Coronary artery (tissue), 2 donors: ENCODE data around the gene TMEM255B.

Experiments used
- DNase-seq: peaks from one replicate; pipeline ENCODE4 v3.0.0-alpha.2; 2017; ENCODE audit warnings: low spot score
- H3K27ac ChIP-seq, 2 donors: fragments of 200-600 bp; sonication (generic); one replicate each; pipeline ENCODE4 v1.5.1; 2016 to 2019
- H3K4me3 ChIP-seq: fragments of 200-600 bp; sonication (generic); 2 replicates; pipeline ENCODE4 v1.5.1; 2016; ENCODE audit warnings: mild to moderate bottlenecking, moderate library complexity
- TF ChIP-seq, protein P1 (sequence below): fragments of 200-600 bp; sonication (generic); IDR thresholded peaks from one replicate; pipeline ENCODE4 v1.5.1; 2019; ENCODE audit warnings: antibody characterized with exemption

Gene TMEM255B

DNA sequence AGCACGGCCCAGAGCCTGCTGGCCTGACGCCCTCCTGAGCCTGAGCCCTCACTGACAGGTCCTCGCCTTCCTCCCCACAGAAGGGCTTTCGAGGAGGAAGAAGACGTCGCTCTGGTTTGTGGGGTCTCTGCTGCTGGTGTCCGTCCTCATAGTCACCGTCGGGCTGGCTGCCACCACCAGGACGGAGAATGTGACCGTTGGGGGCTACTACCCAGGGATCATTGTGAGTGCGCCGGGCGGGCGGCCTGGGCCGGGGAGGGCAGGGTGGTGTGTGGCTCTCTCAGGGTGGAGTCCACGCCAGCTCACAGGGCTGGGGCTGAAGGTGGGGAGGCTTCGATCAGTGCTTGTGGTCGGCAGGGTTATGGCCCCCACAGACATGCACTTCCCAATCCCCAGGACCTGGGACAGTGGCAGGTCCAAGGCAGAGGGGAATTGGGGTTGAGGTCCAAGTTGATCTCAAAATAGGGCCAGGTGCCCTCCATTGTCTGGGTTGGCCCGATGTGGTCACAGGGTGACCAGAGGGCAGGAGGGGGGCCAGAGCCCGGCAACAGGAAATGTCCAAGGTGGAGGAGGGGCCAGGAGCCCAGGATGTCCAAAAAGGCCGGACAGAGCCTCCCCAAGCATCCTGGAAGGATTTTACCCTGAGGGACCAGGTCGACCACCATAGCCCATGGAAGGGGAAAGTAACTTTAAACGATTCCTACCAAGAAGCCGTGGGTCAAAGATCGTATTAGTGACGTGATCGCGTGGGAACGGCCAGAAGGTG is 7.2 kb downstream of the TMEM255B start:
- Histone ChIP-seq H3K27ac (no peak overlapping the region), H3K4me3 (no peak overlapping the region)
- TF ChIP-seq, protein P1, sequence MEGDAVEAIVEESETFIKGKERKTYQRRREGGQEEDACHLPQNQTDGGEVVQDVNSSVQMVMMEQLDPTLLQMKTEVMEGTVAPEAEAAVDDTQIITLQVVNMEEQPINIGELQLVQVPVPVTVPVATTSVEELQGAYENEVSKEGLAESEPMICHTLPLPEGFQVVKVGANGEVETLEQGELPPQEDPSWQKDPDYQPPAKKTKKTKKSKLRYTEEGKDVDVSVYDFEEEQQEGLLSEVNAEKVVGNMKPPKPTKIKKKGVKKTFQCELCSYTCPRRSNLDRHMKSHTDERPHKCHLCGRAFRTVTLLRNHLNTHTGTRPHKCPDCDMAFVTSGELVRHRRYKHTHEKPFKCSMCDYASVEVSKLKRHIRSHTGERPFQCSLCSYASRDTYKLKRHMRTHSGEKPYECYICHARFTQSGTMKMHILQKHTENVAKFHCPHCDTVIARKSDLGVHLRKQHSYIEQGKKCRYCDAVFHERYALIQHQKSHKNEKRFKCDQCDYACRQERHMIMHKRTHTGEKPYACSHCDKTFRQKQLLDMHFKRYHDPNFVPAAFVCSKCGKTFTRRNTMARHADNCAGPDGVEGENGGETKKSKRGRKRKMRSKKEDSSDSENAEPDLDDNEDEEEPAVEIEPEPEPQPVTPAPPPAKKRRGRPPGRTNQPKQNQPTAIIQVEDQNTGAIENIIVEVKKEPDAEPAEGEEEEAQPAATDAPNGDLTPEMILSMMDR, result no peak
- no peak for DNase-seq

DNA sequence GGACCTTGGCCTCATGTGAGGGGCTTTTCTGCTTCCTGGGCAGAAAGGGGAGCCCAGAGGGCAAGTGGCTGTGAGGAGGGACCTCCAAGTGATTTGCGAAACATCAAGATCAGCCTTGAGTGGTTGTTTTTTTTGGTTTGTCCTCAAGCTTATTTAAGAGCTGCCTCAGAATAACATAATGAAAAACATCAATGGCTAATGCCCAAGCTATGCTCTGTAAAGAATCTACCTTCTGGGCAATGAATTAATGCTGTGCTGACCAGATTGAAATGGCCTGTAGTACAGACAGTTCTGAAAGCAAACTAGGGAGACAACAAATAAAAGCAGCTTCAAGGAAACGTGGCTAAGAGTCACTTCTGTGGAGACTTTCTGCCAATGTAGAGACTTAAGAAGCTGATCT is 8.3 kb downstream of the TMEM255B start:
- DNase-seq, result no peak

DNA sequence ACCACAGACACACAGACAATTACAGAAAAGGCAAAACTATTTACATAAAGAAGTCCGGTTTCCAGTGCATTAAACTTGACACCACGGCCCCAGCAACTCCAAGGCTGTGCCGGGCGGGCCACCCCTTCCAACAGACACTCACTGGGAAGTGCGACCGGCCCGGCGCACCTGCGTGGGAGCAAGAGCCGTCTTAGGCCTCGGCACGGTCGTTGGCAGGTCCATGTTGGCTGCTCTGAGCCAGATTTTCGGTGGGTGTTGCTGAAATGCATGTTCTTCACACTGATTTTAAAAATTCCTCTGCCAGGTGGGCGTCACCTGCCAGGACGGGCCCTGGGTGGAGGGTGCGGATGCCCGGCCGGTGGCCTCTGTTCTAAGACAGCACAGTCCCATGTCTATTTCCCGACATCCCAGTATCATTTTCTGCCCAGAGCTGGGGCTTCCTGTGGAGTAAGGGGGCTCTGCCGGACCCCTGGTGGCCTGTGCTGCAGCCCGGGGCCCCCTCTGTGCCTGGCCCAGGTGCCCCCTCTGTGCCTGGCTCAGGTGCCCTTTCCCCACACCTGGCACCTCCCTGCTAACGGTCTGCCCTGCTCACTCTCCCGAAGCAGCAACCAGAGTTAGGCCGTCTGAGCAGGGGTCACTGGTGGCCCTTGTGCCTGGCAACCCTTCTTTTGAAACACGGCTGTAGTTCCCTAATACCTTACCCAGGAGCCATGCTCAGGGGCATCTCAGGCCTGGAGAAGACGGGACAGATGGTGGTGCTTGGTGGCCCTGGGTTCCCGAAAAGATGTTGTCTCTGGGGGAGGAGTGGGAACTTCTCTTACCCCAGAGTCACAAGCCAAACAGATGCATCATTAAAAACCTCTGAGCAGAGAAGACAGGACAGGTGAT is 9.2 kb downstream of the TMEM255B start:
- DNase-seq, result no peak
- Histone ChIP-seq H3K27ac (no peak overlapping the region), H3K4me3 (no peak overlapping the region)
- TF ChIP-seq, protein P1, result no peak

More for the DNA sequence above, 8.3 kb downstream of the TMEM255B start:
- TF ChIP-seq, protein P1, result no peak
- no peak overlapping the region for H3K27ac ChIP-seq
- no peak overlapping the region for H3K4me3 ChIP-seq

DNA sequence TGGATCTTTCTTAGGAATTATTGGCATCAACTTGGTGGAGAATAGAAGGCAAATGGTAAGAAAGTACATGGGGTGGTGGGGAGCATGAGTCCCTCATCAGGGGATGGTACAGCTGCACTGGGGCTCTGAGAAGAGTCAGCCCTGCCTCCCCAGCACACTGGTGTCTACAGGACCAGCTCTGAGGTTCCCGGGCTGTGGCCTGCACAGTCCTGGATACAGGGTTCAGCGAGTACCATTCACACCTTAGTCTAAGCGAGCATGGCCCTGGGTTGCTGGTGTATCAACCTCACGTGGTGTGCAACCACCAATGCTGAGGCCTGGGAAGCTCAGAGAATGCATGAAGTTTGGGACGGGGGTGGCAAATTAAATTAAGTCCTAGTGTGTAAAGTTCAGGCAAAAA is 10.1 kb downstream of the TMEM255B start:
- no peak overlapping the region for H3K27ac ChIP-seq
- H3K4me3 ChIP-seq, result no peak overlapping the region
- no peak for DNase-seq
- TF ChIP-seq, protein P1, result no peak

DNA sequence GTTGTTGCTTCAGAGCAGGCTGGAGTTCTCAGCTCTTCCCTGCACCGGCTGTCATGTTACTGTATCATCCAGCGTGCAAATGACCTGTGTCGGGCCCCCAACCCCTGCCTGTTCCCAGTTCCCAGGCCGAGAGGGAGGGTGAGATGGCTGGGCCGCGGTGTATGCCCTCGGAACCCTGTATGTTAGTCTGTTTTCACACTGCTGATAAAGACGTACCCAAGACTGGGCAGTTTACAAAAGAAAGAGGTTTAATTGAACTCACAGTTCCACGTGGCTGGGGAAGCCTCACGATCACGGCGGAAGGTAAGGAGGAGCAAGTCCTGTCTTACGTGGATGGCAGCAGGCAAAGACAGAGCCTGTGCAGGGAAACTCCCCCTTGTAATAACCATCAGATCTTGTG is 10.9 kb downstream of the TMEM255B start:
- DNase-seq, result no peak
- TF ChIP-seq, protein P1, result no peak
- no peak overlapping the region for H3K4me3 ChIP-seq
- no peak overlapping the region for H3K27ac ChIP-seq

DNA sequence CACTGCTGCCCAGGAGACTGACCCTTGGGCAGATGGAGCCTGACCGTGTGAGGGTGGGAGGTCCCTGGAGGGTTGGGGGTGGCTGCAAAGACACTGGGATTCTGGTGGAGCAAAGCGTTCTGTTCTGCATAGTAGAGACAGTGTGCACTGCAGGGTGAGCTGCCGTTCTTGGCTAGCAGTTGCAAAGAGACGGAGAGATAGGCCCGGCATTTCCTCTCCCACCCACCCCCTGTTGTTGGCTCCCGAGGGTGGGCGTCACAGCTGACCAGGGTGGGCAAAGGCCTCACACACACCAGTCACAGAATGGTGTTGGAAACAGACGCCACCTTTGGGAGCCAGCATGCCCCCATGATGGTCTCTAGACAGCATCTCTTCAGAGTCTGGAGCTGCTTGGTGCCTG is 11.4 kb downstream of the TMEM255B start:
- no peak overlapping the region for H3K27ac ChIP-seq
- H3K4me3 ChIP-seq, result no peak overlapping the region
- TF ChIP-seq, protein P1, result no peak
- DNase-seq, result no peak
